ENCODE data around the gene NUDT8.

The NUDT8 gene

GRCh38 chr11:67629386-67630227, at the start of gene NUDT8:
NUDT8 (minus strand) TSS chr11:67629937; CDS start chr11:67629911, 26 bp downstream.
- CTCF ChIA-PET = interaction anchor here (0.6 to 6.3 kb wide), 30 partner anchors 9 to 326 kb away, joined by 3 to 104 read pairs (median 4); partner anchors contain the start of genes ACY3, GSTP1, PPP1CA and TBX10
- peak within 1 kb of the TSS; percentile 79 for H3K4me3 ChIP-seq (ENCODE audit: low read depth, low read length)
- no peak for DNase-seq (ENCODE audit: low read depth, low spot score)
- peak; percentile 88 for TF ChIP-seq CTCF (IDR thresholded peaks at IDR 0.05; ENCODE audit: insufficient read depth, low read length, missing control alignments)
- POLR2A ChIA-PET = interaction anchor here (0.7 kb wide), 1 partner anchor 62 kb away, joined by 3 read pairs; no protein-coding TSS in a partner anchor

DNA sequence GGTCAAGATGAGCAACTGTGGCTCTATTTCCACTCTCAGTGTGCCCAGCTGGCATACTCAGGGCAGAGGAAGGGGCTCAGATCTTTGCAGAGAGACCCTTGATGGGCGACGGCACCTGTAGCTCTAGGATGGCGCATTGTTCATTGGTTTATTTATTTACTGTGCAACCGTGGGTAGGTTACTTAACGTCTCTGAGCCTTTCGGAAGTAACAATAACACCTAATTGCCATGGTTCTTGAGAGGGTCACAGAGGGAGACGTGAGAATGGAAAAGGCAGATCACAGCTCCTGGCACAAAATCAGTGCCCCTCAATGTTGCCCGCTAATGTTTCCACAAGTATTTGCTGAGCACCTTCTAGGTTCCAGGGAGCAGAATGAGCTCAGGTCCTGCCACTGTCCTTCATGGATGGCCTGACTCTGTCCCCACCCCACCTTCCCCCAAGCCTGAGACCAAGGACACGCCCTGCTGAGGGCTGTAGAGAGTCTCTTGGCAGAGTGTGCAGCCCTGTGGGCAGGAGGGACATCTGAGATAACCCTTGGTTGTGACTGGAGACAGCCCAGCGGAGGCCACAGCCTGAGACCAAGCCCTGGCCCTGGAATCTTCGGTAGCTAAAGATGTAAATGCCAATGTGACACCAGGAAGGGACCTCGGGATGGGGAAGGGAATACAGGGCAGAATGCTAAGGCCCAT, 45.5 kb upstream of the NUDT8 start:
- CTCF ChIA-PET = interaction anchor here (1.1 kb wide), 2 partner anchors 16 to 41 kb away, joined by 3 read pairs; no protein-coding TSS in a partner anchor
- no peak overlapping the region for H3K4me3 ChIP-seq (ENCODE audit: low read depth, low read length)
- TF ChIP-seq CTCF (IDR thresholded peaks at IDR 0.05; ENCODE audit: insufficient read depth, low read length, missing control alignments) = no peak
- POLR2A ChIA-PET = no interaction called here
- no peak for DNase-seq (ENCODE audit: low read depth, low spot score)

DNA sequence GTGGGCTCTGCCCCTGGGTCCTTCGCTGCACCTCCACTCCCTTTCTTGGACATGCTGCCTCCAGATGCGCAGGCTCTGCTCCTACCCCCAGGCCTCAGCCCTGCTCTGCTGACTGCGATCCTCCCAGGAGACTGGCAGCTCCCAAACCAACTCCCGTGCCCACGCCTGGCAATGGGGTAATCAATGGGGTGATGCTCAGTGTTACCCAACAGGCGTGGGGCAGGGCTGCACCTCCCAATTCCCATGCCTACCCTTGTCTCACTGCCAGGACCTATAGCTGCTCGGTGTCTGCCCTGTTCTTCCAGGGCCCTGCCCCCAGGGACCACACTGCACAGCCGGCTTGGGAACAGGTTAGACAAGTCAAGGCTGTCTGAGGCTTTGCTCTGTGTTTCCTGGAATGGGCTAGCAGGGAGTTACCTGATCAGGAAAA, 44.7 kb upstream of the NUDT8 start, which contains the start of gene ALDH3B2:
TSS of gene ALDH3B2 (minus strand) at position 182 of the 430 bp plus-strand sequence. CDS start 7,688 bp downstream, outside the sequence.
- TF ChIP-seq CTCF (IDR thresholded peaks at IDR 0.05; ENCODE audit: insufficient read depth, low read length, missing control alignments) = no peak
- ChIA-PET POLR2A (no interaction called here), CTCF (interaction anchor here (1.1 kb wide), 2 partner anchors 15 to 41 kb away, joined by 3 read pairs; no protein-coding TSS in a partner anchor)
- DNase-seq (ENCODE audit: low read depth, low spot score) = no peak
- H3K4me3 ChIP-seq (ENCODE audit: low read depth, low read length) = no peak within 1 kb of the TSS

DNA sequence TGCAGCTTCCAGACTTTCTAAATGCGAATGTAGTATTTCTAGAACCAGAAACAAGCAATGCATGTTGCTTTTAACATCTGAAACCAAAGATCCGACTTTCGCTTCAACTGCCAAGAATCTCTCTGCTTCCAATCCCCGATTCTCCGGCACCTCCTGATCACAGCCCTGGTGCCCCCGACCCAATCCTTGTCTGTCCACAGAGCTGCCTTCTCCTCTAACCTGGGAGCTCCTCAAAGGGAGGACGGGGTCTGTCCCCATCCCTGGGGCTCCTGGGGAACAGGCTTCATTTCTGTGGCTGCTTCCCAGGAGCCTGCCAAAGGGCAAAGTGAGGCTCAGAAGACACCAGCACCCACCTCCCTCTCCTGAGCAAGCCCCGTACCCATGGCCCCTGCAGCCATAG, 44.2 kb upstream of the NUDT8 start:
- POLR2A ChIA-PET = no interaction called here

DNA sequence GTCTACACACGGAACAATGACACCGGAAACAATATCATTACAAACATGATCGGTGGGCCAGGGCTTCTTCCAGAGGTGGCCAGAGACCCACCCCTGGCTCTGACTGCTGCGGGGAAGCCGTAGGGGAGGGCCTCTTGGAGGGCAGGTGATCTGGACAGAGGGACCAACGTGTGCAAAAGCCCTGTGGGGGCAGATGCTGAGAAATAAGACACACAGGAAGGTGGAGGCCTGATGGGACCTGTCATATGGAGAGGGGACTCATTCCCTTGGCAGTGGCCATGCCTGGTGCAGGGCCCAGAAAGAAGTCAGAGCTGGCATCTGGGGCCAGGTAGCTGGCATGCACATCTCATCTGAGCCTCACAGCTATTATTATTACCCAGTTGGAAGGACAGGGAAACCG, 43.6 kb upstream of the NUDT8 start:
- no peak for TF ChIP-seq CTCF (IDR thresholded peaks at IDR 0.05; ENCODE audit: insufficient read depth, low read length, missing control alignments)
- CTCF ChIA-PET = no interaction called here
- H3K4me3 ChIP-seq (ENCODE audit: low read depth, low read length) = no peak overlapping the region
- DNase-seq (ENCODE audit: low read depth, low spot score) = no peak
- POLR2A ChIA-PET = no interaction called here

More for the DNA sequence above, 44.2 kb upstream of the NUDT8 start:
- no peak overlapping the region for H3K4me3 ChIP-seq (ENCODE audit: low read depth, low read length)
- DNase-seq (ENCODE audit: low read depth, low spot score) = no peak
- CTCF ChIA-PET = interaction anchor here (1.1 kb wide), 1 partner anchor 40 kb away, joined by 3 read pairs; no protein-coding TSS in a partner anchor
- no peak for TF ChIP-seq CTCF (IDR thresholded peaks at IDR 0.05; ENCODE audit: insufficient read depth, low read length, missing control alignments)

- CTCF ChIA-PET = interaction anchor here (1.1 kb wide), 1 partner anchor 41 kb away, joined by 3 read pairs; the partner anchor contains the start of gene NUDT8
- TF ChIP-seq CTCF (IDR thresholded peaks at IDR 0.05; ENCODE audit: insufficient read depth, low read length, missing control alignments) = no peak
- no peak overlapping the region for H3K4me3 ChIP-seq (ENCODE audit: low read depth, low read length)
- no peak for DNase-seq (ENCODE audit: low read depth, low spot score)
- POLR2A ChIA-PET = no interaction called here
These were observed 41.4 kb upstream of the NUDT8 start for GRCh38 chr11:67671211-67671520.

Measured in AG04449 (cell line).